Stomach smooth muscle (tissue), 2 donors: ENCODE measurements around the gene ECEL1.
A peak's percentile ranks its signal among the peaks of the same experiment; 100 is the strongest.

Experiments used
- H3K27ac ChIP-seq: one replicate; pipeline ENCODE4 v1.7.0; 2013; ENCODE audit warnings: mild to moderate bottlenecking, low read length, inconsistent platforms
- H3K27me3 ChIP-seq, 2 donors: one replicate each; pipeline ENCODE4 v1.7.0; 2013; ENCODE audit warnings: low read length in 2 of 2; ENCODE audit not compliant: insufficient read depth in 2 of 2, control insufficient read depth in 1 of 2
- H3K36me3 ChIP-seq, 2 donors: one replicate each; pipeline ENCODE4 v1.7.0; 2013; ENCODE audit warnings: low read length in 2 of 2; ENCODE audit not compliant: control insufficient read depth in 2 of 2, insufficient read depth in 2 of 2
- H3K4me1 ChIP-seq: one replicate; pipeline ENCODE4 v1.7.0; 2013; ENCODE audit warnings: low read length; ENCODE audit not compliant: control insufficient read depth, insufficient read depth
- H3K4me3 ChIP-seq, 2 donors: one replicate each; pipeline ENCODE4 v1.7.0; 2013; ENCODE audit warnings: low read length in 2 of 2
- H3K9ac ChIP-seq, 2 donors: one replicate each; pipeline ENCODE4 v1.7.0; 2013; ENCODE audit warnings: low read length in 2 of 2, mild to moderate bottlenecking in 1 of 2
- H3K9me3 ChIP-seq, 2 donors: one replicate each; pipeline ENCODE4 v1.7.0; 2013; ENCODE audit warnings: low read length in 2 of 2; ENCODE audit not compliant: control insufficient read depth in 2 of 2
- donor health status: healthy.
- donor health status: Pancreatic carcinoma.

Gene ECEL1

DNA sequence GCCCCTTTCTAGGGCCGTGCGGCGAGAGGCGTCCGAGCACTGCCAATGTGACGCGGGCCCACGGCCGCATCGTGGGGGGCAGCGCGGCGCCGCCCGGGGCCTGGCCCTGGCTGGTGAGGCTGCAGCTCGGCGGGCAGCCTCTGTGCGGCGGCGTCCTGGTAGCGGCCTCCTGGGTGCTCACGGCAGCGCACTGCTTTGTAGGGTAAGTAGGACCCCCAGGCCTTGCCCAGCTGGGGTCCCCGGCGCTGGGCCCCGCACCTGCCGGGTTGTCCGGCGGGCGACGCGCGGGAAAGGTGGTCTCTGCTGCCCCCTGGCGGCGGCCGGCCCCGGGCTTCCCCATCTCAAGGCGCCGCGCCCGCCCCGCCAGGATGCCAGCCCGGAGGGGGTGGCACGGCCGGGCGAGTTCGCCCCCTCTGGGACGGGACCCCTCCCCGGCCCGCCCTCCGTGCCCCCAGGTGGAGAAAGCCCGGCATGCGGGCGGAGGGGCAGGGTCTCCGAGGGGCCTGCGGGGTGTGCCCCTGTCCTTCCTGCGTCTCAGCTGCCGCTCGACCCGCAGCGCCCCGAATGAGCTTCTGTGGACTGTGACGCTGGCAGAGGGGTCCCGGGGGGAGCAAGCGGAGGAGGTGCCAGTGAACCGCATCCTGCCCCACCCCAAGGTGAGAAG, 34.5 kb upstream of the ECEL1 start:
- peaks cover 23% of the 10 kb centered on the region for H3K4me1 ChIP-seq
- H3K4me3 ChIP-seq: peak overlapping the region in 1 of 2 donors; percentile 47
- no peaks in the 10 kb centered on the region for H3K9me3 ChIP-seq
- H3K27ac ChIP-seq: no peak overlapping the region
- H3K27me3 ChIP-seq: peaks cover 21 to 50% of the 10 kb centered on the region in 2 donors
- H3K36me3 ChIP-seq: no peaks in the 10 kb centered on the region
- H3K9ac ChIP-seq: no peak overlapping the region

DNA sequence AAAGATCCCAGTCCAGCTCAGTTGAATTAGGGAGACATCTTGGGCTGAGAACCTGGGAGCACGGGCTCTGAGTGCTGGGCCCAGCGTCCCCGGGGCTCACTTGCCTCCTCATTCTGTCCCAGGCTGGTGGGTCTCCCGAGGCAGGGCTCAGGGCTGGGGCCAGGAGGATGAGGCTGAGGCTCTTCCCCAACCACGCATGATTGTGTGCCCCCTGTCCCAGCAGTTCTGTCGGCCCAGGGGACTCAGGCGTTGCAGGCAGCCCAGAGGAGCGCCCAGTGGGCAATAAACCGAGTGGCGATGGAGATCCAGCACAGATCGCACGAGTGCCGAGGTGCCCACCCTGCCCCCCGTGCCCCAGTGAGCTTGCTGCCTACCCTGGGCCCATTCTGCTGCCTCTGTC, 33.5 kb upstream of the ECEL1 start:
- H3K9ac ChIP-seq: no peak overlapping the region
- H3K27ac ChIP-seq: no peak overlapping the region
- H3K9me3 ChIP-seq: no peaks in the 10 kb centered on the region
- H3K4me1 ChIP-seq: peaks cover 23% of the 10 kb centered on the region
- no peaks in the 10 kb centered on the region for H3K36me3 ChIP-seq
- no peak overlapping the region for H3K4me3 ChIP-seq
- H3K27me3 ChIP-seq: peaks cover 21 to 50% of the 10 kb centered on the region in 2 donors

DNA sequence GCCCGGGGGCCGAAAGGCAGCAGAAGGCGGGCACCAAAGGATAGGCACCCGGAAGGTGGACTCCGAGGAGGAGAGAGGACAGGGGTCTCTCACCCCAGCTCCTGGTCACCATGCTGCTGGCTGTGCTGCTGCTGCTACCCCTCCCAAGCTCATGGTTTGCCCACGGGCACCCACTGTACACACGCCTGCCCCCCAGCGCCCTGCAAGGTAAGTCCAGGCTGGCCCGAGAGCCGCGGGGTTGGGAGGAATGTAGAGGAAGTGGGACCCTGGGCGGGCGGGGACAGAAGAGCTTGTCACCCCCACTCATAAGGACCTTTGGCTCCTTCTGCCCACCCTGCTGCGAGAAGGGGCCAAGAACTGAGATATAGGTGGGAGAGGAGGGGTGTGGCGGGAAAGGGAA, 32.9 kb upstream of the ECEL1 start:
- Histone ChIP-seq H3K27me3 (peaks cover 21 to 49% of the 10 kb centered on the region in 2 donors), H3K9ac (no peak overlapping the region), H3K4me3 (no peak overlapping the region), H3K27ac (no peak overlapping the region), H3K36me3 (no peaks in the 10 kb centered on the region), H3K4me1 (peaks cover 23% of the 10 kb centered on the region), H3K9me3 (no peaks in the 10 kb centered on the region)

DNA sequence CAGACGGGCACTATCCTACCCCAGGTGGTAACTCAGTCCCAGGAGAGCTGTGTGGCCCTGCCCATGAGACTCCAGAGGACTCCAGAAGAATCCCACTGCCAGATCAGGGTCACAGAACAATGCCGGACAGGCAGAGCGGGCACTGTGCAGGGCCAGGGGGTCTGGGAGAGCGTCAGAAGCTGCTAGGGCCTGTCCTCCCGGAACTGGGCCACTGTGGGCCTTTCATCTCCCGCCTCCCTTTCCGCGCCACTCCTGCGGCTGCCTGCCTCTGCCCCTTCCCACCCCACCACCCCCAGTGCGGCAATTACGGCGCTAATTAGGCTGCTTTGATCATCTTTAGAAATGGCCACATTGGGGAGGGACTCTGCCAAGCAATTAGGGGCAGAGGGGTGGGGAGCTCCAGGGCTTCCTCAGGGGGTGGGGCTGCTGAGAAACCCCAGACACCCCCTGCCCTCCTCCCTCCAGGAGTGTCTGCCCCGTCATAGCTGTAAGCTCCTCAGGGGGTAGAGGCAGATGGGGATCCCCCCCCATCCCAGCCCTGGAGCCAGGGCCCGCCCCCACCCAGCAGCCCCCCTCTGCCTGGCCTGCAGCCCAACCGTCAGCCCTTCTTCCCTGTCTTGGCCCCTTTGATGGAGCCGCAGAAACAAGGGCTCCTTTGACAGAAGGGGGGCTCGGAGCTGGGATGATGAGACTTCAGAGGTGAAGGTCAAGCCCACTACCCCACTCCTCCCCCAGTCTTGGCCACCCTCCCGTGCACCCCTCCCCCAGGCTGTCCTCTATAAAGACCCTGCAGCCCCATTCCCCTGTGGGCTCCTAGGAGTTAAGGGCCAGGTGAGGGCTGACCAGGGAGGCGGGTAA, 32.2 kb upstream of the ECEL1 start, which contains the start of gene PRSS56:
Gene PRSS56, plus strand, starts transcription at position 808 of the 858 bp plus-strand sequence. CDS start 211 bp downstream, outside the sequence.
- H3K9me3 ChIP-seq: no peaks in the 10 kb centered on the region
- peaks cover 21 to 43% of the 10 kb centered on the region in 2 donors for H3K27me3 ChIP-seq
- no peak within 1 kb of the TSS for H3K4me3 ChIP-seq
- no peak within 1 kb of the TSS for H3K9ac ChIP-seq
- H3K27ac ChIP-seq: no peak within 1 kb of the TSS
- peaks cover 21% of the 10 kb centered on the region for H3K4me1 ChIP-seq
- no peaks in the 10 kb centered on the region for H3K36me3 ChIP-seq

DNA sequence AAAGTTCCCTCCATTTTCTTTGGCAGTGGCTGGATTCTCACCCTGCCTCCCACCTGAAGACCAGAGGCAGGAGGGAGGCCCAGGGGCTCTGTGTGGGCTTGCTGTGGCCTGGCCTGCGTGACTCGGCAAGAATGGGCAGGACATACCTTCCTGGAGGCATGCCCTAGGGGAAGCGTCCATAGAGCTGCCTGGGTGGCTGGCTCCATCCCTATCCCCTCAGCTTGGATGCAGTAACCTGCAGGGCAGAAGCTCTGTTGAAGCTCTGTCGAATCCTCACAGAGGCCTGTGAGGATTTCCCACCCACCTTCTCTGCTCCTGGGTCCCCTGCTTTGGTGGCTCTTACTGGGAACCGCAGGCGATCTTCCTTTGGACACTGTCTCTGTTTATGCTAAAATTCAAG, 31.2 kb upstream of the ECEL1 start:
- no peaks in the 10 kb centered on the region for H3K9me3 ChIP-seq
- no peaks in the 10 kb centered on the region for H3K36me3 ChIP-seq
- no peak overlapping the region for H3K27ac ChIP-seq
- peaks cover 14% of the 10 kb centered on the region for H3K4me1 ChIP-seq
- H3K9ac ChIP-seq: no peak overlapping the region
- H3K4me3 ChIP-seq: no peak overlapping the region
- peaks cover 18 to 33% of the 10 kb centered on the region in 2 donors for H3K27me3 ChIP-seq

DNA sequence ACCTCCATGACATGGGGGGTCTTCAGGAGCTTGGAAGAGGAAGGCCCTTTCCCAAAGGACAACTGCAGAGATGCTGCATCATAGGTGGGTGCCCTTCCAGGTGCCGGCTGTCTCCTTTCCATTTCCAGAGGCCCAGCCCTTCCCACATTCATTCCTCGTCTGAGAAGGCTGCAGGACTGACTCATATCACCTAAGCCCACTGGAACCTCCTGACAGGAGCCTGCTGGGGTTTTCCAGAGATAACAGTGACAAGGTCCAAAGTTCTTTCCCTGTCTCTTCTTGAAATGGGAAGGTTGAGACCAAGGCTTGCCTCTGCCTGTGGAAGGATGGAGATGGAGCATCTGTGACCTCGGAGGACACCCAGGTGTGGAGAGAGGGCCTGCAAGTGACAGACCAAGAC, 28.9 kb upstream of the ECEL1 start:
- peaks cover 12 to 15% of the 10 kb centered on the region in 2 donors for H3K27me3 ChIP-seq
- no peak overlapping the region for H3K9ac ChIP-seq
- no peak overlapping the region for H3K27ac ChIP-seq
- H3K4me3 ChIP-seq: no peak overlapping the region
- peaks cover under 1% of the 10 kb centered on the region for H3K4me1 ChIP-seq
- H3K9me3 ChIP-seq: no peaks in the 10 kb centered on the region
- H3K36me3 ChIP-seq: no peaks in the 10 kb centered on the region

DNA sequence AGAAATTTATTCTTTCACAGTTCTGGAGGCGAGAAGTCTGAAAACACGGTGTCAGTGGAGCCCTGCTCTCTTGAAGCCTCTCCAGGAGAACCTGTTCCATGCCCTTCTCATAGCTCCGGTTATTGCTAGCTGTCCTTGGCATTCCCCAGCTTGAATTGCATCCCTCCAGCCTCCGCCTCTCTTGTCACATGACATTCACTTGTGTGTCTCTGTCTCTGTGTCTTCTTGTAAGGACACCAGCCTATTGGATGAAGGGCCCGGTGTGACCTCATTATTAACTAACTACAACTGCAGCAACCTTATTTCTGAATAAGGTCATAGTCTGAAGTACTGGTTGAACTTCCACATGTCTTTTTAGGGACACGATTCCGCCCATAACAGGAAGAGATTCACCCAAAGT, 28.0 kb upstream of the ECEL1 start:
- H3K9ac ChIP-seq: no peak overlapping the region
- no peak overlapping the region for H3K4me3 ChIP-seq
- H3K27me3 ChIP-seq: peaks cover 2 to 9% of the 10 kb centered on the region in 2 donors
- H3K9me3 ChIP-seq: no peaks in the 10 kb centered on the region
- H3K27ac ChIP-seq: no peak overlapping the region
- no peaks in the 10 kb centered on the region for H3K4me1 ChIP-seq
- no peaks in the 10 kb centered on the region for H3K36me3 ChIP-seq

DNA sequence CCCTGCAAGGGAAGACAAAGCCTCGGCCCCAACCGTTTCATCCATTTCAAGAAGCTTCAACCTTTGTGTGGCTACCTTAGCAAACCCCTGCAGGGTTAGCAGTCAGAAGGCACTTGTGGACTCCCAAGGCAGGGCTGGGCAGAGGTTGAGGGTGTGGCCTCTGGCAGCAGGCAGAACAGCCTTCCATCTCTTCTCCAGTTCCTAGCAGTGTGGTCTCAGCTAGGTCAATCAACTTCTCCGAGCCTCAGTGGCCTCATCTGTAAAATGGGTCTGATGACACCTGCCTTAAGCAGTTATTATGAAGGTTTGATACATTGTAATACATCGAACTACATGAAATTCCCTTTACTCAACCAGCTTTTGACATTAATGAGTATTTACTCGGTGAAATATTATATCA, 25.7 kb upstream of the ECEL1 start:
- H3K9me3 ChIP-seq: no peaks in the 10 kb centered on the region
- H3K36me3 ChIP-seq: no peaks in the 10 kb centered on the region
- H3K9ac ChIP-seq: no peak overlapping the region
- no peaks in the 10 kb centered on the region for H3K4me1 ChIP-seq
- no peak overlapping the region for H3K27ac ChIP-seq
- no peak overlapping the region for H3K4me3 ChIP-seq
- peaks cover 2 to 9% of the 10 kb centered on the region in 2 donors for H3K27me3 ChIP-seq

DNA sequence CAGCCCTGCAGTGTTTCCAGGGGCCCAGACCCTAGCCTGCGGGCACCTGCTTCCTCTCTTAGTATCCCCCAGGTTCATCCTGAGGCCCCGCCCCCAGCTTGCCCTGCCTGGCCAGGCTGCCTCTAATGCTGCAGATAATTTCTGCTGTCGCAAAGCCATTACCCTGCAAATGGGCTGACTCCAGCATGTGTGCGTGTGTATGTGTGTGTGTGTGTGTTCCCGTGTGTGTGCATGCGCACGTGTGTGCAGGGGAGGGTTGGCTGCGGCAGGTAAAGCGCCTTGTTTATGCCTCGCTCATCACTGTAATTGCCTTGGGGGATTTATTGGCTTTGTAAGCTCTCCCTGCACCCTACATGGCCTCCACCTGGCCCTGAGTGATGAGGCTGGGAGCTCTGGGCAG, 25.0 kb upstream of the ECEL1 start:
- H3K9me3 ChIP-seq: no peaks in the 10 kb centered on the region
- H3K4me3 ChIP-seq: no peak overlapping the region
- H3K27ac ChIP-seq: no peak overlapping the region
- H3K36me3 ChIP-seq: no peaks in the 10 kb centered on the region
- H3K4me1 ChIP-seq: no peaks in the 10 kb centered on the region
- no peak overlapping the region for H3K9ac ChIP-seq
- peaks cover 0 to 9% of the 10 kb centered on the region in 2 donors for H3K27me3 ChIP-seq

DNA sequence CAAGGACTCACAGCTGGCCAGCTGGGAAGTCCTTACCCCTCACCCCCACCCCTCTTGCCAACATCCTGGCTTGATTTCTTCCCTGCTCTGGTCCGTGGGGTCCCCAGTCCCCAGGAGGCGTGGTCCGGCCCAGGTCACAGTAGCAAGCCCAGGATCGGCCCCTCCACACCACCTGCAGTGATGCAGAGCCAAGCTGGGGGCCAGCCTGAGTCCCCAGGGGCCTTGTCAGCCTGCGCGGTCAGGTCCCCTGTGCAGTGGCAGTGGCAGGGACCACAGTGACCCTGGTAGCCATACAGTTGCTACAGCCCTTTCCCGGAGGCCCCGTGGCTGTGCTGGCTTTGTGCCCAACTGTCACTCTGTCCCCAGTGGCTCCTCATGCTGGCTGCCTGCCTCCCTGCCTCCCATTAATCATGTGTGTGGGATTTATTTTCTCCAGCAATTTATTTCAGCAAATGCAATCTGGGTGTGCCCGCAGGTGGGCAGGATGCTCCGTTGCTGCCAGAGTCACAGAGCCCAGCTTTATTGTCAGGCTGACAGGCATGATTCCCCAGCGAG, 23.8 kb upstream of the ECEL1 start:
- no peak overlapping the region for H3K4me3 ChIP-seq
- no peak overlapping the region for H3K9ac ChIP-seq
- H3K4me1 ChIP-seq: no peaks in the 10 kb centered on the region
- no peaks in the 10 kb centered on the region for H3K9me3 ChIP-seq
- no peaks in the 10 kb centered on the region for H3K36me3 ChIP-seq
- H3K27ac ChIP-seq: no peak overlapping the region
- H3K27me3 ChIP-seq: peaks cover 0 to 9% of the 10 kb centered on the region in 2 donors
